Esophagus muscularis mucosa (tissue), 4 donors: Measurements from ENCODE around the gene TBC1D9. TPM values are rescaled to one million over a fixed set of nuclear protein-coding genes. Genes with fewer than 3 reads are reported as not detected.
A peak's percentile ranks its signal among the peaks of the same experiment; 100 is the strongest.

ENCODE experiments used
- DNase-seq: peaks from one replicate; pipeline ENCODE4 v3.0.0-alpha.2; 2017; ENCODE audit errors: extremely low spot score
- H3K27ac ChIP-seq, 4 donors: fragments of 200-600 bp; sonication (generic); replicated peaks in 1 of 4; 1 replicate in 3 of 4; 2 replicates in 1 of 4; pipeline ENCODE4 v1.5.1; 2016 to 2019; ENCODE audit warnings: mild to moderate bottlenecking in 1 of 4
- H3K27me3 ChIP-seq, 4 donors: fragments of 200-600 bp; sonication (generic); one replicate each; pipeline versions ENCODE4 v1.5.1 to v1.6.0; 2016 to 2019
- H3K36me3 ChIP-seq, 4 donors: fragments of 200-600 bp; sonication (generic); one replicate each; pipeline ENCODE4 v1.5.1; 2016 to 2019
- H3K4me1 ChIP-seq, 4 donors: fragments of 200-600 bp; sonication (generic); one replicate each; pipeline ENCODE4 v1.5.1; 2016 to 2019
- H3K4me3 ChIP-seq, 4 donors: fragments of 200-600 bp; sonication (generic); 1 replicate in 2 of 4; 2 replicates in 2 of 4; pipeline ENCODE4 v1.5.1; 2016 to 2019; ENCODE audit warnings: mild to moderate bottlenecking in 4 of 4, moderate library complexity in 1 of 4
- H3K9me3 ChIP-seq, 4 donors: fragments of 200-600 bp; sonication (generic); 1 replicate in 3 of 4; 2 replicates in 1 of 4; pipeline ENCODE4 v1.5.1; 2016 to 2019
- EP300 ChIP-seq: sonication (generic); formaldehyde crosslinking; IDR thresholded peaks from one replicate; pipeline ENCODE4 v1.6.1; 2017; ENCODE audit warnings: antibody characterized with exemption
- POLR2A ChIP-seq: fragments of 450-650 bp; IDR thresholded peaks from one replicate; pipeline ENCODE4 v1.6.1; 2017; ENCODE audit warnings: antibody characterized with exemption, moderate library complexity, mild to moderate bottlenecking, low read depth
- POLR2AphosphoS5 ChIP-seq, 2 donors: sonication (generic); formaldehyde crosslinking; IDR thresholded peaks; one replicate each; pipeline ENCODE4 v1.6.1; 2017; ENCODE audit warnings: antibody characterized with exemption in 2 of 2
- WGBS: methylation state at CpG from one replicate; pipeline ENCODE4 v1.1.5; 2018; 5-methylcytosine and 5-hydroxymethylcytosine counted together
- intact Hi-C: fragments of 100-400 bp; cut with DNase I; formaldehyde crosslinking; loops from one replicate; pipeline ENCODE4 v1.15.1; 2023
- total RNA-seq, 4 donors: library from RNA; depleted of rRNA; stranded (reverse); fragments of >200 nt; gene quantifications; one replicate each; pipeline versions ENCODE4 v1.1.0 to v1.2.1, GENCODE V29; 2016
- TF ChIP-seq, protein P1 (sequence below), 3 experiments: fragments of 200-600 bp in 2 of 3; fragments of 450-650 bp in 1 of 3; sonication (generic) in 2 of 3; IDR thresholded peaks; one replicate each; pipeline ENCODE4 v1.5.1; 2017 to 2019; ENCODE audit warnings: antibody characterized with exemption in 3 of 3, mild to moderate bottlenecking in 2 of 3, moderate library complexity in 1 of 3

The TBC1D9 gene
- total RNA-seq, 4 donors from 2014 or later: 15.4 to 23.8 (median 21.3) TPM

- 92% methylated on average over 6 of the region's 6 CpGs for WGBS
- TF ChIP-seq POLR2A: no peak
- TF ChIP-seq, protein P1, sequence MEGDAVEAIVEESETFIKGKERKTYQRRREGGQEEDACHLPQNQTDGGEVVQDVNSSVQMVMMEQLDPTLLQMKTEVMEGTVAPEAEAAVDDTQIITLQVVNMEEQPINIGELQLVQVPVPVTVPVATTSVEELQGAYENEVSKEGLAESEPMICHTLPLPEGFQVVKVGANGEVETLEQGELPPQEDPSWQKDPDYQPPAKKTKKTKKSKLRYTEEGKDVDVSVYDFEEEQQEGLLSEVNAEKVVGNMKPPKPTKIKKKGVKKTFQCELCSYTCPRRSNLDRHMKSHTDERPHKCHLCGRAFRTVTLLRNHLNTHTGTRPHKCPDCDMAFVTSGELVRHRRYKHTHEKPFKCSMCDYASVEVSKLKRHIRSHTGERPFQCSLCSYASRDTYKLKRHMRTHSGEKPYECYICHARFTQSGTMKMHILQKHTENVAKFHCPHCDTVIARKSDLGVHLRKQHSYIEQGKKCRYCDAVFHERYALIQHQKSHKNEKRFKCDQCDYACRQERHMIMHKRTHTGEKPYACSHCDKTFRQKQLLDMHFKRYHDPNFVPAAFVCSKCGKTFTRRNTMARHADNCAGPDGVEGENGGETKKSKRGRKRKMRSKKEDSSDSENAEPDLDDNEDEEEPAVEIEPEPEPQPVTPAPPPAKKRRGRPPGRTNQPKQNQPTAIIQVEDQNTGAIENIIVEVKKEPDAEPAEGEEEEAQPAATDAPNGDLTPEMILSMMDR (IDR thresholded peaks at IDR 0.05): no peak
- TF ChIP-seq POLR2AphosphoS5 (IDR thresholded peaks at IDR 0.05): no peak
- TF ChIP-seq EP300: no peak
- Histone ChIP-seq H3K27me3 (no peaks in the 10 kb centered on the region), H3K4me3 (no peak overlapping the region), H3K27ac (no peak overlapping the region), H3K4me1 (no peaks in the 10 kb centered on the region), H3K9me3 (no peaks in the 10 kb centered on the region), H3K36me3 (no peaks in the 10 kb centered on the region)
- intact Hi-C loops: no loop called here
- DNase-seq: no peak
These were observed 18.3 kb upstream of the TBC1D9 start for GRCh38 chr4:140774510-140774909.

DNA sequence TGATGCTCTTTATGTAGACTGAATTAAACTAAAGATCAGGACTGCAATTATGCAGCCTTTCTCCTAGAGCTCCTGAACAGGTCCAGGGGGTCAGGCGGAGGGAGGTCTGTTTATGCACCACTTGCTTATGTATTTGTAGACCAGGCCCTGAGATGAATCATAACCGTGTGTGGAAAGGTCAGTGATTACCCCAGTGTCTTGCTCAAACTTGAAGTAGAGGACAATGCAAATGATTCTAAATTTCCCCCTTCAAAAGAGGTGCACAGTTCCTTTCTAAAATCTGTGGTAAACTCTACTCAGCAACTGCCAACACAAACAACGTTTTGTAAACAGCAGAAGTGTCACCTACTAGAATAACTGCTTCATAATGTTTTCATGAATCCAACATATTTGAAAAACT, 13.0 kb upstream of the TBC1D9 start:
- H3K27ac ChIP-seq: no peak overlapping the region
- intact Hi-C loops: no loop called here
- H3K9me3 ChIP-seq: no peaks in the 10 kb centered on the region
- 83% methylated on average over 3 of the region's 3 CpGs for WGBS
- H3K4me1 ChIP-seq: no peaks in the 10 kb centered on the region
- H3K36me3 ChIP-seq: no peaks in the 10 kb centered on the region
- H3K27me3 ChIP-seq: no peaks in the 10 kb centered on the region
- no peak for TF ChIP-seq POLR2AphosphoS5 (IDR thresholded peaks at IDR 0.05)
- TF ChIP-seq EP300: no peak
- TF ChIP-seq, protein P1 (IDR thresholded peaks at IDR 0.05): no peak
- no peak for TF ChIP-seq POLR2A
- DNase-seq: no peak
- no peak overlapping the region for H3K4me3 ChIP-seq

- WGBS: 82% methylated on average over 7 of the region's 7 CpGs
- H3K4me1 ChIP-seq: no peaks in the 10 kb centered on the region
- no peak overlapping the region for H3K27ac ChIP-seq
- no peak for TF ChIP-seq EP300
- no peak for TF ChIP-seq POLR2A
- TF ChIP-seq POLR2AphosphoS5 (IDR thresholded peaks at IDR 0.05): no peak
- TF ChIP-seq, protein P1 (IDR thresholded peaks at IDR 0.05): no peak
- intact Hi-C loops: no loop called here
- H3K36me3 ChIP-seq: no peaks in the 10 kb centered on the region
- DNase-seq: no peak
- no peaks in the 10 kb centered on the region for H3K27me3 ChIP-seq
- no peak overlapping the region for H3K4me3 ChIP-seq
- H3K9me3 ChIP-seq: no peaks in the 10 kb centered on the region
These were observed 8.7 kb upstream of the TBC1D9 start for GRCh38 chr4:140764785-140765392.

- Histone ChIP-seq H3K27me3 (no peaks in the 10 kb centered on the region), H3K9me3 (no peaks in the 10 kb centered on the region), H3K36me3 (no peaks in the 10 kb centered on the region), H3K4me3 (no peak overlapping the region), H3K4me1 (peaks cover 0 to 4% (median 2%) of the 10 kb centered on the region in 4 donors), H3K27ac (no peak overlapping the region)
- intact Hi-C loops: no loop called here
- WGBS: 90% methylated on average over 3 of the region's 3 CpGs
- TF ChIP-seq POLR2AphosphoS5 (IDR thresholded peaks at IDR 0.05): no peak
- TF ChIP-seq POLR2A: no peak
- TF ChIP-seq EP300: no peak
- TF ChIP-seq, protein P1 (IDR thresholded peaks at IDR 0.05): no peak
- DNase-seq: no peak
These were observed 6.0 kb upstream of the TBC1D9 start for GRCh38 chr4:140762202-140762601.

GRCh38 chr4:140757232-140757630, 1.0 kb upstream of the TBC1D9 start:
- DNase-seq: no peak
- Histone ChIP-seq H3K4me3 (peak overlapping the region; percentile 84 to 95 (median 92)), H3K9me3 (no peaks in the 10 kb centered on the region), H3K27ac (peak overlapping the region; percentile 88 to 96 (median 94)), H3K4me1 (peaks cover 7 to 29% (median 26%) of the 10 kb centered on the region in 4 donors), H3K36me3 (no peaks in the 10 kb centered on the region), H3K27me3 (no peaks in the 10 kb centered on the region)
- intact Hi-C loops: loop anchor here (5.0 kb wide), 2 partner anchors 95 to 235 kb away; partner anchors contain the start of gene ELMOD2
- 12% methylated on average over 3 of the region's 3 CpGs for WGBS
- TF ChIP-seq POLR2A: no peak
- TF ChIP-seq POLR2AphosphoS5 (IDR thresholded peaks at IDR 0.05): no peak
- TF ChIP-seq EP300: no peak
